ENCODE results near the gene MMD2. TPM values are rescaled to one million over a fixed set of nuclear protein-coding genes. Genes with fewer than 3 reads are reported as not detected.
A peak's percentile ranks its signal among the peaks of the same experiment; 100 is the strongest.

The MMD2 gene
- total RNA-seq, 4 donors from 2014 or later = not detected

GRCh38 chr7:4861673-4862072 lies 97.3 kb downstream of the MMD2 start, which contains the start of gene PAPOLB:
Gene PAPOLB, minus strand, starts transcription at chr7:4862030. Its CDS starts 220 bp downstream, at chr7:4861810.
- intact Hi-C loops (cut with DNase I) = no loop called here
- Histone ChIP-seq H3K4me1 (peaks cover 0 to 11% (median 7%) of the 10 kb centered on the region in 4 donors), H3K4me3 (peak within 1 kb of the TSS; percentile 48 to 57 (median 50)), H3K27ac (replicated peaks in 1 of 4) (no peak within 1 kb of the TSS), H3K36me3 (no peaks in the 10 kb centered on the region), H3K9me3 (no peaks in the 10 kb centered on the region), H3K27me3 (peaks cover 0 to 24% (median 4%) of the 10 kb centered on the region in 4 donors)
- TF ChIP-seq POLR2A (IDR thresholded peaks at IDR 0.05; ENCODE audit: low read depth) (no peak), CTCF (IDR thresholded peaks at IDR 0.05) (no peak), EP300 (IDR thresholded peaks at IDR 0.05) (no peak), POLR2AphosphoS5 (IDR thresholded peaks at IDR 0.05) (no peak)
- no peak for DNase-seq (ENCODE audit: extremely low spot score)
- WGBS = 16% methylated on average over 40 of the region's 46 CpGs

- DNase-seq (ENCODE audit: extremely low spot score) = no peak
- intact Hi-C loops (cut with DNase I) = no loop called here
- Histone ChIP-seq H3K27me3 (peaks cover 0 to 24% (median 4%) of the 10 kb centered on the region in 4 donors), H3K36me3 (no peaks in the 10 kb centered on the region), H3K4me1 (peaks cover 0 to 11% (median 7%) of the 10 kb centered on the region in 4 donors), H3K9me3 (no peaks in the 10 kb centered on the region), H3K4me3 (peak overlapping the region; percentile 48 to 57 (median 50)), H3K27ac (replicated peaks in 1 of 4) (no peak overlapping the region)
- WGBS = 84% methylated on average over 11 of the region's 11 CpGs
- TF ChIP-seq POLR2AphosphoS5 (IDR thresholded peaks at IDR 0.05) (no peak), CTCF (IDR thresholded peaks at IDR 0.05) (no peak), EP300 (IDR thresholded peaks at IDR 0.05) (no peak), POLR2A (IDR thresholded peaks at IDR 0.05; ENCODE audit: low read depth) (no peak)
These were observed 97.8 kb downstream of the MMD2 start for GRCh38 chr7:4861227-4861626.

- peaks cover 0 to 10% (median 7%) of the 10 kb centered on the region in 4 donors for H3K4me1 ChIP-seq
- no peaks in the 10 kb centered on the region for H3K36me3 ChIP-seq
- peaks cover 0 to under 1% (median 0%) of the 10 kb centered on the region in 4 donors for H3K9me3 ChIP-seq
- no peak for DNase-seq (ENCODE audit: extremely low spot score)
- no peak for TF ChIP-seq EP300 (IDR thresholded peaks at IDR 0.05)
- TF ChIP-seq POLR2AphosphoS5 (IDR thresholded peaks at IDR 0.05) = no peak
- no peak for TF ChIP-seq CTCF (IDR thresholded peaks at IDR 0.05)
- TF ChIP-seq POLR2A (IDR thresholded peaks at IDR 0.05; ENCODE audit: low read depth) = no peak
- WGBS = 59% methylated on average over 3 of the region's 3 CpGs
- H3K27me3 ChIP-seq = peaks cover 0 to 11% (median 2%) of the 10 kb centered on the region in 4 donors
- intact Hi-C loops (cut with DNase I) = no loop called here
- no peak overlapping the region for H3K27ac ChIP-seq (replicated peaks in 1 of 4)
- H3K4me3 ChIP-seq = no peak overlapping the region
These were observed 101.8 kb downstream of the MMD2 start for GRCh38 chr7:4857189-4857588.

- intact Hi-C loops (cut with DNase I) = no loop called here
- 78% methylated on average over 10 of the region's 10 CpGs for WGBS
- no peak overlapping the region for H3K27ac ChIP-seq (replicated peaks in 1 of 4)
- DNase-seq (ENCODE audit: extremely low spot score) = no peak
- peaks cover 0 to 3% (median under 1%) of the 10 kb centered on the region in 4 donors for H3K4me1 ChIP-seq
- H3K36me3 ChIP-seq = no peaks in the 10 kb centered on the region
- TF ChIP-seq POLR2AphosphoS5 (IDR thresholded peaks at IDR 0.05) (no peak), POLR2A (IDR thresholded peaks at IDR 0.05; ENCODE audit: low read depth) (no peak), EP300 (IDR thresholded peaks at IDR 0.05) (no peak), CTCF (IDR thresholded peaks at IDR 0.05) (no peak)
- peaks cover 0 to 8% (median 0%) of the 10 kb centered on the region in 4 donors for H3K9me3 ChIP-seq
- H3K4me3 ChIP-seq = no peak overlapping the region
- peaks cover 0 to 4% (median 0%) of the 10 kb centered on the region in 4 donors for H3K27me3 ChIP-seq
These were observed 102.5 kb downstream of the MMD2 start for GRCh38 chr7:4856336-4857057.

Small RNA genes lying within 50 kb of the gene (small RNA-seq; reads per million reads assigned to genes)
- gene AC092032.1 = 0 reads per million in 3 donors

Other genes starting within 250 kb of the MMD2 start
- gene AP5Z1, start 183.6 kb downstream of the MMD2 start, total RNA-seq = 10 to 100 TPM; 25.7 to 37.3 (median 31.5) TPM
- under 1 TPM; 0.17 to 0.46 (median 0.37) TPM for gene PAPOLB, start 97.2 kb downstream of the MMD2 start, total RNA-seq
- gene RADIL, start 75.5 kb downstream of the MMD2 start, total RNA-seq = 10 to 100 TPM in 3 of 4 donors, 1 to 10 TPM in 1; 6.5 to 12.9 (median 12.1) TPM
- 10 to 100 TPM in 1 of 4 donors, 1 to 10 TPM in 3; 8.6 to 10.4 (median 9.5) TPM for gene RBAK, start 86.7 kb upstream of the MMD2 start, total RNA-seq
- 10 to 100 TPM; 50.4 to 81.8 (median 60.2) TPM for gene WIPI2, start 231.0 kb upstream of the MMD2 start, total RNA-seq